GM19099 (cell line): ENCODE data around the gene ANKFY1.

Experiments used
- POLR2A ChIP-seq: IDR thresholded peaks from 3 replicates; pipeline ENCODE4 v1.6.1; 2011; ENCODE audit warnings: low read depth; ENCODE audit not compliant: insufficient read length; ENCODE audit errors: extremely low read depth

The ANKFY1 gene

DNA sequence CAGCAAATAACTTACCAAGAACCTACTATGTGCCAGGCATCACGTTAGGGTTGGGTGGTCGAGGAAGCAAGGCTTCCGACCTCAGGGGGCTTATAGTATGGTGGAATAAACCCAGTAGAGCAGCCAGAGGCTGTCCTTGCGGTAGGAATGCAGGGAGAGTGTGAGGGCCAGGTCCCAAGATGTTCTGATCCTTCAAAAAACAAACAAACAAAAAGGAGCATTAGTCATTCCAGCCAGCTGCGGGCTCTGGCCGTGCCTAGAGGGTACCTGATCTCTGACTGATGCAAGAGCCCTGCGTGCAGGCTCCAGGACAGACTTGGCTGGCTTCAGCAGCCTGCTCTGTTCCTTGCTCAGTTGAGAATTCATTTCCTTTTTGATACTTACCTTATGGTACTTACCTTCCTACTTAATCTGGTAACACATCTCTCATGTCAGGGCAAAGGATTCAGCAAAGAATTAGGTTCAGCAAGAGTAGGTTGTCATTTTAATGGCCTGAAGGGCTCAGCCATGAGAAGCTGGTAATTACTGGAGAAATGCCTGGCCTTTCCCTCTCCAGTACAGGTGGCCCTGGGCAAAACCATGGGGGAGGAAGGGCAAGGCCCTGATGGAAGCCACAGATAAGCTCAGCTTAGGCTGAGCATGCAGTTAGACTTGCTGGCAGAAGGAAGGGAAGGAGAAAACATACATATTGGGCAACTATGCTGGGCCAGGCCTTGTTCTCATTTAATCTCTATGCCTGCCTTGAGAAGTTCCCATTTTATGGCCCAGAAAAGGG is 102.4 kb downstream of the ANKFY1 start:
- no peak for TF ChIP-seq POLR2A

GRCh38 chr17:4160294-4160859 is 103.4 kb downstream of the ANKFY1 start:
- TF ChIP-seq POLR2A = no peak

- no peak for TF ChIP-seq POLR2A
Measured at GRCh38 chr17:4159761-4160160, 104.0 kb downstream of the ANKFY1 start.

DNA sequence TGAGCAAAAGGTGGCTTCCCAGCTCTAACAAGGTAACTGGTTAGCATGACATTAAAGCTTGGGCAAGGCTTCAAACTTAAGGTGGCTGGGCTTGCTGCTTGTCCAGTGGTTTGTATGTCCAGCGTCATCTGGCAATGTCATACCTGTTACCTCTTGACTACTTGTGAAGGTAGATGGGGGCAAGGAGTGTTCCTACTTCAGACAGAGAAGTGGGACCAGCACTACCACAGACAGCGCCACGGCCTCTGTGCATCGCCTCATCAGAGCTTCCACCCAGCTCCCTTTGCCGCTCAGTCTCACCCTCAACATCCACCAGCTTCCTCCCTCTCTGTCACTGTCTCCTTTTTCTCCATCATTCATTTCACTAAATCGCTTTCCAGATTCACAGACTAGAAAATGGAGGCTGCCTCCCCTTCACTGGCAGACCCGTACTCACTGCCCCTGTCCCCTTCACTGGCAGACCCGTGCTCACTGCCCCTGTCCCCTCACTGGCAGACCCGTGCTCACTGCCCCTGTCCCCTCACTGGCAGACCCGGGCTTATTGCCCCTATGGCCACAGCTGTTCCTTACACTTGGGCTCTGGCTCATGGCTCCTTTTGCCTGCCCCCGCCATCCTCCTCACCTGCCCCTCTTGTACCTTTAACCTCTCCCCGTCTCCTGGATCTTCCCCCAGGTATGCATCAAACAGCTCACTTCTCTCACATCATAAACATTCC is 106.0 kb downstream of the ANKFY1 start:
- no peak for TF ChIP-seq POLR2A

DNA sequence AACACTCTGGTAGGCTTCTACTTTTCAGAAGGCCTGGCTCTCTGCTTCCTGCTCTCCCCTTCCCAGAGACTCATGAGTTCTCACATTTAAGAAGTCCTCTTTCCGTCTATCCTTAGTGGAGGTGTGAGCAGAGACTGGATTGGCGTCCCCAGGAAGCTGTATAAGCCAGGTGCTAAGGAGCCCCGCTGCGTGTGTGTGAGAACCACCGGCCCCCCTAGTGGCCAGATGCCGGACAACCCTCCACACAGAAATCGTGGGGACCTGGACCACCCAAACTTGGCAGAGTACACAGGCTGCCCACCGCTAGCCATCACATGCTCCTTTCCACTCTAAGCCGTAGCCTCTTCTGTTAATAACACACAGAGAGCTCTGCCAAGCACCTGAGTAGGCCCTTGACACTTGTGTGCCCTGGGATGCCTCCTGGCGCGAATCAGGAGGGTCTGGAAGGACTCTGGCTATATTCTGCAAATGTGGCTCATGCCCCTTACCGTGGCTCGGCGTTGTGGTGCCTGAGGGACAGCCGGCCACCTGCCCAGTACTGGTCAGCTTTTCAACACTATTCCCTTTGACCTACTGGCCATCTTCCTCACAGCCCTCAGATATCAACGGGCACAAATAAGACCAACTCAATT is 106.9 kb downstream of the ANKFY1 start:
- no peak for TF ChIP-seq POLR2A

GRCh38 chr17:4155980-4156620 is 107.7 kb downstream of the ANKFY1 start:
- no peak for TF ChIP-seq POLR2A

GRCh38 chr17:4154201-4154600 is 109.6 kb downstream of the ANKFY1 start:
- no peak for TF ChIP-seq POLR2A

GRCh38 chr17:4152471-4152870 is 111.3 kb downstream of the ANKFY1 start:
- no peak for TF ChIP-seq POLR2A

GRCh38 chr17:4150096-4150495 is 113.7 kb downstream of the ANKFY1 start:
- no peak for TF ChIP-seq POLR2A

- no peak for TF ChIP-seq POLR2A
Measured at GRCh38 chr17:4148611-4149308, 115.0 kb downstream of the ANKFY1 start.

- TF ChIP-seq POLR2A = no peak
Measured at GRCh38 chr17:4147751-4148310, 115.9 kb downstream of the ANKFY1 start.

- TF ChIP-seq POLR2A = no peak
Measured at GRCh38 chr17:4146641-4147040, 117.1 kb downstream of the ANKFY1 start.

DNA sequence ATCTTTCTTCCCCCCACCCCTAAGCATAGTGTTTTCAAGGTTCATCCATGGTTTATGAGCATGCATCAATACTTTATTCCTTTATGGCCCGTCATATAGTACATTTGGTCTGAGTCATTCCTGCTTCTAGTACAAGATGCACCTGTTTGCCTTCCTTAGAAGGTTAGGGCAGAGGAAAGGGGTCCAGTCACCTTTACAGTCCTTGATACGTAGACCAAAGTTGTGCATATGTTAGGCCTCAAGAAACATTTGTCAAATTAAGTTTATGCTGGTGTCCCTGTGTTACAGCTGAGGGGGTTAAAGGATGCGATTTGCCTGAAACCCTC is 119.4 kb downstream of the ANKFY1 start:
- TF ChIP-seq POLR2A = no peak

- TF ChIP-seq POLR2A = peak; percentile 90
Measured at GRCh38 chr17:4143563-4144421, 120.0 kb downstream of the ANKFY1 start.
